RWPE1 (cell line): Measurements from ENCODE around the gene CASKIN1.
A peak's percentile ranks its signal among the peaks of the same experiment; 100 is the strongest.

Experiments
- CTCF ChIA-PET: fragments of 350-600 bp; sonication (Branson Sonifier 250); formaldehyde crosslinking; extraction: SDS; loops from one replicate; lab custom pipeline; 2021; lab: Yijun Ruan, JAX
- POLR2A ChIA-PET: fragments of 400-600 bp; formaldehyde crosslinking; extraction: SDS; loops from one replicate; lab custom pipeline; 2020; ENCODE audit warnings: antibody characterized with exemption; ENCODE audit not compliant: low non-redundant PET; lab: Yijun Ruan, JAX
- DNase-seq: peaks from one replicate; pipeline ENCODE4 v3.0.0; 2012; ENCODE audit warnings: low spot score
- H3K27ac ChIP-seq: fragments of 450-650 bp; 2 replicates; pipeline ENCODE4 v1.5.1; 2017
- TF ChIP-seq, protein P1 (sequence below): fragments of 450-650 bp; conservative IDR thresholded peaks from 2 replicates; pipeline ENCODE4 v1.5.1; 2017; ENCODE audit warnings: low read depth, mild to moderate bottlenecking

The CASKIN1 gene

GRCh38 chr16:2210386-2211365 is 14.3 kb upstream of the CASKIN1 start, which contains the start of gene BRICD5:
TSS of gene BRICD5 (minus strand) at chr16:2210863. CDS start at chr16:2210833, 30 bp downstream.
- ChIA-PET CTCF (interaction anchor here (0.9 kb wide), 1 partner anchor 41 kb away, joined by 3 read pairs; no protein-coding TSS in a partner anchor), POLR2A (interaction anchor here (0.7 kb wide), 1 partner anchor 40 kb away, joined by 4 read pairs; no protein-coding TSS in a partner anchor)
- peak within 1 kb of the TSS; percentile 93 for H3K27ac ChIP-seq

GRCh38 chr16:2210009-2210332 is 13.6 kb upstream of the CASKIN1 start:
- ChIA-PET POLR2A (no interaction called here), CTCF (interaction anchor here (0.6 kb wide), 1 partner anchor 59 kb away, joined by 4 read pairs; no protein-coding TSS in a partner anchor)
- DNase-seq = no peak
- peak overlapping the region; percentile 93 for H3K27ac ChIP-seq
- TF ChIP-seq, protein P1, sequence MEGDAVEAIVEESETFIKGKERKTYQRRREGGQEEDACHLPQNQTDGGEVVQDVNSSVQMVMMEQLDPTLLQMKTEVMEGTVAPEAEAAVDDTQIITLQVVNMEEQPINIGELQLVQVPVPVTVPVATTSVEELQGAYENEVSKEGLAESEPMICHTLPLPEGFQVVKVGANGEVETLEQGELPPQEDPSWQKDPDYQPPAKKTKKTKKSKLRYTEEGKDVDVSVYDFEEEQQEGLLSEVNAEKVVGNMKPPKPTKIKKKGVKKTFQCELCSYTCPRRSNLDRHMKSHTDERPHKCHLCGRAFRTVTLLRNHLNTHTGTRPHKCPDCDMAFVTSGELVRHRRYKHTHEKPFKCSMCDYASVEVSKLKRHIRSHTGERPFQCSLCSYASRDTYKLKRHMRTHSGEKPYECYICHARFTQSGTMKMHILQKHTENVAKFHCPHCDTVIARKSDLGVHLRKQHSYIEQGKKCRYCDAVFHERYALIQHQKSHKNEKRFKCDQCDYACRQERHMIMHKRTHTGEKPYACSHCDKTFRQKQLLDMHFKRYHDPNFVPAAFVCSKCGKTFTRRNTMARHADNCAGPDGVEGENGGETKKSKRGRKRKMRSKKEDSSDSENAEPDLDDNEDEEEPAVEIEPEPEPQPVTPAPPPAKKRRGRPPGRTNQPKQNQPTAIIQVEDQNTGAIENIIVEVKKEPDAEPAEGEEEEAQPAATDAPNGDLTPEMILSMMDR = no peak

More at GRCh38 chr16:2210386-2211365, 14.3 kb upstream of the CASKIN1 start, which contains the start of gene BRICD5:
- DNase-seq = no peak
- TF ChIP-seq, protein P1 = no peak

GRCh38 chr16:2209258-2210008 is 13.0 kb upstream of the CASKIN1 start:
- no peak for DNase-seq
- POLR2A ChIA-PET = no interaction called here
- CTCF ChIA-PET = interaction anchor here (0.6 to 0.7 kb wide), 2 partner anchors 59 to 69 kb away, joined by 3 to 4 read pairs; no protein-coding TSS in a partner anchor
- H3K27ac ChIP-seq = peak overlapping the region; percentile 93
- TF ChIP-seq, protein P1 = no peak

GRCh38 chr16:2208772-2209171 is 12.4 kb upstream of the CASKIN1 start:
- peak overlapping the region; percentile 93 for H3K27ac ChIP-seq
- no peak for DNase-seq
- POLR2A ChIA-PET = no interaction called here
- TF ChIP-seq, protein P1 = no peak
- CTCF ChIA-PET = interaction anchor here (0.7 kb wide), 1 partner anchor 68 kb away, joined by 3 read pairs; no protein-coding TSS in a partner anchor

DNA sequence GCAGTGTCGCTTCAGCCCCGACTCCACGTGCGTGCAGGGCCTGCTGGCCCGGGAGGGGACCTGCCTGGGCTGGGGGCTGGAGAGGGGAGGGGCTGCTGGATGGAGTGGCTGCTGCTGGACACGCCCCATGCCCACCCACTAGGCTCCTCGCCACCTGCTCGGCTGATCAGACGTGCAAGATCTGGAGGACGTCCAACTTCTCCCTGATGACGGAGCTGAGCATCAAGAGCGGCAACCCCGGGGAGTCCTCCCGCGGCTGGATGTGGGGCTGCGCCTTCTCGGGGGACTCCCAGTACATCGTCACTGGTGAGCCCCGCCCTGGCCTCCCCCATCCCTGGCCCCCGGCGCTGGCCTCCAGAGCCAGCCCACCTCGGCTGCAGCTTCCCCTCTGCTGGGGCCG is 11.9 kb upstream of the CASKIN1 start:
- POLR2A ChIA-PET = no interaction called here
- CTCF ChIA-PET = interaction anchor here (0.5 kb wide), 1 partner anchor 70 kb away, joined by 3 read pairs; no protein-coding TSS in a partner anchor
- H3K27ac ChIP-seq = peak overlapping the region; percentile 93
- TF ChIP-seq, protein P1 = no peak
- DNase-seq = no peak

DNA sequence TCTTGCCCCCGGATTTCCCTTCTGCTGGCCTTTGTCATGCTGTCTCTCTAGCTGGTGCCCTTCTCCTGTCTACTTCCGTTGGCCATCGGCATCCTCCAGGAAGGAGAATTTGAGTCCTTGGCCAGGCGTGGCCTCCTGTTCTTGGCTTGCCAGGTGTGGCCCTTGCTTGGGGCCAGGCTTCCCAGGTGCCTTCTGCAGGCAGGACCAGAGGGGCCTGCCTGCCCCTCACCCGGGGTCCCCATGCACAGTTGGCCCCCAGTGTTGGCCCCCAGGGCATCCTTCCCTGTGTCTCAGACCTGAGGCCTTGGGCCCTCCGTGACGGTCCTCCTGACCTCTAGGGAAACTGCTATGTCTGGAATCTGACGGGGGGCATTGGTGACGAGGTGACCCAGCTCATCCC is 11.5 kb upstream of the CASKIN1 start:
- ChIA-PET POLR2A (no interaction called here), CTCF (interaction anchor here (0.5 kb wide), 1 partner anchor 70 kb away, joined by 3 read pairs; no protein-coding TSS in a partner anchor)
- TF ChIP-seq, protein P1 = no peak
- no peak for DNase-seq
- peak overlapping the region; percentile 93 for H3K27ac ChIP-seq
